ENCODE results near the gene STAT5B. TPM values are rescaled to one million over a fixed set of nuclear protein-coding genes. Genes with fewer than 3 reads are reported as not detected.
"Not testable (repeated sequence)": the region's sequence is repeated elsewhere in the genome, so short reads cannot be mapped to it uniquely, and the experiment has no call there.

Gene STAT5B
- total RNA-seq, 1 donor from 2014 or later = 52.3 TPM

GRCh38 chr17:42249681-42250446, 26.3 kb downstream of the STAT5B start:
- peaks cover 6% of the 10 kb centered on the region for H3K4me1 Mint-ChIP-seq
- no peak overlapping the region for H3K4me3 Mint-ChIP-seq
- no peaks in the 10 kb centered on the region for H3K9me3 Mint-ChIP-seq
- no peak overlapping the region for H3K27ac Mint-ChIP-seq
- DNase-seq (ENCODE audit: low spot score in 2 of 2, unreplicated experiment in 2 of 2) = no peak
- no peak for TF ChIP-seq CTCF (IDR thresholded peaks at IDR 0.05; ENCODE audit: unreplicated experiment)
- H3K27me3 Mint-ChIP-seq (ENCODE audit: low read depth) = no peaks in the 10 kb centered on the region
- no peaks in the 10 kb centered on the region for H3K36me3 Mint-ChIP-seq

DNA sequence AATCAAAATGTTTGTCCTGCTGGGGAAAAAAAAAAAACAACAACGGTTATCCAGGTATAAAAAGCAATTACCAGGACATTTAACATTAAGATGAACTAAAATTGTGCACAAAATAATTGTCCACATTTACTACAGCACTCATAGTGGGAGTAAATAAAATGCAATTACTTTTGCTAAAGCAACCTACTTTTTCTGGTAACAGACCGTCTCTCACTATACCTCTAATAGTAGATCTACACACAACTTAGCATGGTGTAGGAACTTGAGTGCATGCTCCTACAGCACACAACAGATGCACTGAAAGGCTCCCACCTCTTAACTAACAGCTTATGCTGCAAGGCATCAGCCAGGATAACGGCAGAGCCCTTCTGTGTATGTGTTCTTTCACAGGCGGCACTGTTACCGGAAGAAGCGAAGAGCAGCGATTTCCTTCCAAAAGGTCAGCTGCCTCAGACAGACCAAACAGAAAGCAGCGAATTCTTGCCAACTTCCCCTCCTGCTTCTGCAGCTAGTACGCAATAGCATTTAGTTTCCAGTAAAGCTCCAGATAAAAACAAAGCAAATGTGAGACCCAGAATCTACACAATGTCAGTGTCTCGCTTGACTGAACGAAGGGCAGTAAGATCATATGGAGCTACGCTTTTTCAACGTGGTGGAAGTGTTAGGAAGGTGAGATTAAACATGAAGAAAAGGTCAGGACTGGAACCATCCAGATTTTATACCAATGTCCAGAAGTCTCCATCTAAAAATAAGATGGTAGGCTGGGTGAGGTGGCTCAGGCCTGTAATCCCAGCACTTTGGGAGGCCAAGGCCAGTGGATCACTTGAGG, 27.6 kb downstream of the STAT5B start:
- Mint-ChIP-seq H3K9me3 (no peaks in the 10 kb centered on the region), H3K4me3 (peak overlapping the region; percentile 11), H3K27ac (peak overlapping the region; percentile 91), H3K27me3 (ENCODE audit: low read depth) (no peaks in the 10 kb centered on the region), H3K36me3 (no peaks in the 10 kb centered on the region), H3K4me1 (peaks cover 6% of the 10 kb centered on the region)
- DNase-seq (ENCODE audit: low spot score in 2 of 2, unreplicated experiment in 2 of 2) = no peak
- TF ChIP-seq CTCF (IDR thresholded peaks at IDR 0.05; ENCODE audit: unreplicated experiment) = no peak

GRCh38 chr17:42247734-42248133, 28.5 kb downstream of the STAT5B start:
- Mint-ChIP-seq H3K9me3 (no peaks in the 10 kb centered on the region), H3K36me3 (no peaks in the 10 kb centered on the region), H3K4me3 (no peak overlapping the region), H3K27ac (peak overlapping the region; percentile 59), H3K4me1 (peaks cover 6% of the 10 kb centered on the region), H3K27me3 (ENCODE audit: low read depth) (no peaks in the 10 kb centered on the region)
- DNase-seq (ENCODE audit: low spot score in 2 of 2, unreplicated experiment in 2 of 2) = no peak
- TF ChIP-seq CTCF (IDR thresholded peaks at IDR 0.05; ENCODE audit: unreplicated experiment) = no peak

GRCh38 chr17:42246515-42246914, 29.7 kb downstream of the STAT5B start:
- Mint-ChIP-seq H3K9me3 (no peaks in the 10 kb centered on the region), H3K36me3 (no peaks in the 10 kb centered on the region), H3K27me3 (ENCODE audit: low read depth) (no peaks in the 10 kb centered on the region), H3K27ac (no peak overlapping the region), H3K4me3 (no peak overlapping the region), H3K4me1 (peaks cover 11% of the 10 kb centered on the region)
- DNase-seq (ENCODE audit: low spot score in 2 of 2, unreplicated experiment in 2 of 2) = no peak
- no peak for TF ChIP-seq CTCF (IDR thresholded peaks at IDR 0.05; ENCODE audit: unreplicated experiment)

DNA sequence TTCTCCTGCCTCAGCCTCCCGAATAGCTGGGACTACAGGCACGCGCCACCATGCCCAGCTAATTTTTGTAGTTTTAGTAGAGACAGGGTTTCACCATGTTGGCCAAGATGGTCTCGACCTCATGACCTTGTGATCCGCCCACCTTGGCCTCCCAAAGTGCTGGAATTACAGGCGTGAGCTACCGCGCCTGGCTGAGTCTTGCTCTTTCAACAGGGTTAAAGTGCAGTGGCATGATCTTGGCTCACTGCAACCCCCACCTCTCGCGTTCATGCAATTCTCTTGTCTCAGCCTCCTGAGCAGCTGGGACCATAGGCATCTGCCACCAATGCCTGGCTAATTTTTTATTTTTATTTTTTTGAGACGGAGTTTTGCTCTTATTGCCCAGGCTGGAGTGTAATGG, 31.0 kb downstream of the STAT5B start:
- not testable (repeated sequence) for H3K4me3 Mint-ChIP-seq; H3K27ac Mint-ChIP-seq; H3K27me3 Mint-ChIP-seq (ENCODE audit: low read depth); H3K36me3 Mint-ChIP-seq; DNase-seq (ENCODE audit: low spot score in 2 of 2, unreplicated experiment in 2 of 2); H3K9me3 Mint-ChIP-seq
- H3K4me1 Mint-ChIP-seq = peaks cover 12% of the 10 kb centered on the region

GRCh38 chr17:42244116-42244515, 32.1 kb downstream of the STAT5B start:
- H3K27me3 Mint-ChIP-seq (ENCODE audit: low read depth); H3K9me3 Mint-ChIP-seq; H3K4me3 Mint-ChIP-seq; H3K27ac Mint-ChIP-seq; H3K36me3 Mint-ChIP-seq; DNase-seq (ENCODE audit: low spot score in 2 of 2, unreplicated experiment in 2 of 2): not testable (repeated sequence)
- peaks cover 12% of the 10 kb centered on the region for H3K4me1 Mint-ChIP-seq
